Nephron progenitor cell (in vitro differentiated cells): ENCODE results near the gene TNS4.
A peak's percentile ranks its signal among the peaks of the same experiment; 100 is the strongest.

Experiments used
- DNase-seq: peaks from one replicate; pipeline ENCODE4 v3.0.0; 2021
- H3K27ac Mint-ChIP-seq: 2 replicates; pipeline ENCODE4 v1.8.0; 2021; ENCODE audit warnings: mild to moderate bottlenecking, moderate library complexity, mixed read lengths
- H3K27me3 Mint-ChIP-seq: 2 replicates; pipeline ENCODE4 v1.8.0; 2021; ENCODE audit warnings: mild to moderate bottlenecking, low read depth, mixed read lengths; ENCODE audit not compliant: poor library complexity
- H3K36me3 Mint-ChIP-seq: 2 replicates; pipeline ENCODE4 v1.8.0; 2021; ENCODE audit warnings: low read depth, mixed read lengths
- H3K4me1 Mint-ChIP-seq: 2 replicates; pipeline ENCODE4 v1.8.0; 2021; ENCODE audit warnings: mixed read lengths
- H3K4me3 Mint-ChIP-seq: 2 replicates; pipeline ENCODE4 v1.8.0; 2021; ENCODE audit warnings: mild to moderate bottlenecking, moderate library complexity, mixed read lengths
- H3K9me3 Mint-ChIP-seq: 2 replicates; pipeline ENCODE4 v1.8.0; 2021; ENCODE audit warnings: mild to moderate bottlenecking, moderate library complexity, mixed read lengths
- TF ChIP-seq, protein P1 (sequence below): fragments of 200-600 bp; sonication (generic); IDR thresholded peaks from 2 replicates; pipeline ENCODE4 v1.5.0; 2021; ENCODE audit warnings: antibody characterized with exemption

The TNS4 gene, protein sequence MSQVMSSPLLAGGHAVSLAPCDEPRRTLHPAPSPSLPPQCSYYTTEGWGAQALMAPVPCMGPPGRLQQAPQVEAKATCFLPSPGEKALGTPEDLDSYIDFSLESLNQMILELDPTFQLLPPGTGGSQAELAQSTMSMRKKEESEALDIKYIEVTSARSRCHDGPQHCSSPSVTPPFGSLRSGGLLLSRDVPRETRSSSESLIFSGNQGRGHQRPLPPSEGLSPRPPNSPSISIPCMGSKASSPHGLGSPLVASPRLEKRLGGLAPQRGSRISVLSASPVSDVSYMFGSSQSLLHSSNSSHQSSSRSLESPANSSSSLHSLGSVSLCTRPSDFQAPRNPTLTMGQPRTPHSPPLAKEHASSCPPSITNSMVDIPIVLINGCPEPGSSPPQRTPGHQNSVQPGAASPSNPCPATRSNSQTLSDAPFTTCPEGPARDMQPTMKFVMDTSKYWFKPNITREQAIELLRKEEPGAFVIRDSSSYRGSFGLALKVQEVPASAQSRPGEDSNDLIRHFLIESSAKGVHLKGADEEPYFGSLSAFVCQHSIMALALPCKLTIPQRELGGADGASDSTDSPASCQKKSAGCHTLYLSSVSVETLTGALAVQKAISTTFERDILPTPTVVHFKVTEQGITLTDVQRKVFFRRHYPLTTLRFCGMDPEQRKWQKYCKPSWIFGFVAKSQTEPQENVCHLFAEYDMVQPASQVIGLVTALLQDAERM

DNA sequence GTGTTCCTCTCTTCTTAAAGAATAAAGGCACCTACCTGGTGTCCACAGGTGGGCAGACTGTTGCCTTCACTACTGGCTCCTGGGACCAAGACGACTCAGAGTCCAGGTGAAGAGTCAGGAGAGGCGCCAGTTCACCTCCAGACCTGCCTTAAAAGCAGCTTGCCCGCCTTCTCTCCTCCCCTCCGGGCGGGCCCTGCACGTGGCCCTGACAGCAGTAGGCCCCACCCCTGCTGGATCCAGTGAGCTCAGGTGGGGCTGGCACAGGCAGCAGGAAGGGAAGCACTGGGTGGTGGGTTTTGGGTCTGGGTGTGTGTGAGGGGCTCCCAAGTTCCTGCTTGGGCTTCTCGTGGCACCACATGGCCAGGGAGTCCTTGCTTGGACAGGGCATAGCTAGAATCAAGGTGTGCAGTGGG is at the start of gene TNS4:
Gene TNS4, minus strand, starts transcription at position 125 of the 413 bp plus-strand sequence. CDS start 5,198 bp downstream, outside the sequence.
- H3K4me1 Mint-ChIP-seq = peaks cover 48% of the 10 kb centered on the region
- no peaks in the 10 kb centered on the region for H3K36me3 Mint-ChIP-seq
- TF ChIP-seq, protein P1, sequence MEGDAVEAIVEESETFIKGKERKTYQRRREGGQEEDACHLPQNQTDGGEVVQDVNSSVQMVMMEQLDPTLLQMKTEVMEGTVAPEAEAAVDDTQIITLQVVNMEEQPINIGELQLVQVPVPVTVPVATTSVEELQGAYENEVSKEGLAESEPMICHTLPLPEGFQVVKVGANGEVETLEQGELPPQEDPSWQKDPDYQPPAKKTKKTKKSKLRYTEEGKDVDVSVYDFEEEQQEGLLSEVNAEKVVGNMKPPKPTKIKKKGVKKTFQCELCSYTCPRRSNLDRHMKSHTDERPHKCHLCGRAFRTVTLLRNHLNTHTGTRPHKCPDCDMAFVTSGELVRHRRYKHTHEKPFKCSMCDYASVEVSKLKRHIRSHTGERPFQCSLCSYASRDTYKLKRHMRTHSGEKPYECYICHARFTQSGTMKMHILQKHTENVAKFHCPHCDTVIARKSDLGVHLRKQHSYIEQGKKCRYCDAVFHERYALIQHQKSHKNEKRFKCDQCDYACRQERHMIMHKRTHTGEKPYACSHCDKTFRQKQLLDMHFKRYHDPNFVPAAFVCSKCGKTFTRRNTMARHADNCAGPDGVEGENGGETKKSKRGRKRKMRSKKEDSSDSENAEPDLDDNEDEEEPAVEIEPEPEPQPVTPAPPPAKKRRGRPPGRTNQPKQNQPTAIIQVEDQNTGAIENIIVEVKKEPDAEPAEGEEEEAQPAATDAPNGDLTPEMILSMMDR = no peak
- peak within 1 kb of the TSS; percentile 15 for H3K27ac Mint-ChIP-seq
- H3K27me3 Mint-ChIP-seq = peaks cover 10% of the 10 kb centered on the region
- H3K9me3 Mint-ChIP-seq = no peaks in the 10 kb centered on the region
- H3K4me3 Mint-ChIP-seq = peak within 1 kb of the TSS; percentile 47
- no peak for DNase-seq

DNA sequence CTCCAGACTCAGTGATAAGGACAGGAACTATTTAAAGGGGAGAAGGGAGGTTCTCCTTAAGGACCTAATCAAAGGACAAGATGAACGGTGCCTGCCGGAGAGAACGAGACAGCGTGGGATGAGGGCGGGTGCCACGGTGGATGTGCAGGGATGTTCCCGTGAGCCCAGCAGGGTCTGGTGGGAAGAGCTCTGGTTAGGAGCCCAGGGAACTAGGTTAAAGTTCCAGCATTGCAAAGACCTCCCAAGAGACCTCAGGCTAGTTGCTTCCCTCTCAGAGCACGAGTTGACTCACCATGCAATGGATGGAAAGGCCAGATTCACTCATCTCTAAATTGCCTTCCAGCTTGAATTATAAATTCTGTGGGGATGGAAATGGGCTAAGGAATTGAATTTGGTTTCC is 49.2 kb upstream of the TNS4 start:
- no peak overlapping the region for H3K4me3 Mint-ChIP-seq

DNA sequence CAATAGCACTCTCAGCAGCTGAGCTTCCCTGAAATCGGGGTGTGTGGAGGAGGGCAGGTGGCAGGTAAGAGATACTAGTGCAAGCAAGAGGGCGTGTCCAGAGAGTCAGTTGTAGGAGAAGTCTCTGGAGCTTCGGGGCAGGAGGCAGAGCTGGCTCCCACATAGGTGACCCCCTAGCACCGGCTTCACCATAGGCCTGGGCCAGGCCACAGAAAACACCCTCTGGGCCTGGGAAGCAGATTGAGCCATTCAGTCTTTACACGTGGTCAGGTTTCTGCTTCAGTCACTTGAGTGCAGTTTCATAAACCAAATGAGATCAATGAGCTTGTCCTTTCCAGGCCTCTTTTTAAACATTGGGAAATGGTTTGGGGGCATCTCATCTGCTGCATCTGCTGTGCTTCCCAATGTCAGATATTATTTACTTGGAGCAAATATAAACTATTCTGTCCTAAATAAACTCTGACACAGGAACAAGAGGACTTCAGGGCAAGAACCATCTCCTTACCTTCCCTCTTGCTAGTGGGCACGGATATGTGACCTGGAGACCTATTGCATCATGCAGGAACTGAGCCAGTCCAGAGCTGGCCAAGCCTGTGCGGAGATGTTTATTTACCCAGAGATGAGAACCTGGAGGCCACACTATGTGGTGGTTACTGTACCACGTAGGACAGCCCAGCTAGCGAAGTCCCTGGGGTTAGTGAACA is 47.7 kb upstream of the TNS4 start:
- no peak overlapping the region for H3K4me3 Mint-ChIP-seq
- peak overlapping the region; percentile 37 for H3K27ac Mint-ChIP-seq
- H3K4me1 Mint-ChIP-seq = peaks cover 81% of the 10 kb centered on the region
- peaks cover 22% of the 10 kb centered on the region for H3K27me3 Mint-ChIP-seq
- no peaks in the 10 kb centered on the region for H3K9me3 Mint-ChIP-seq
- no peaks in the 10 kb centered on the region for H3K36me3 Mint-ChIP-seq
- TF ChIP-seq, protein P1 = no peak
- no peak for DNase-seq

More for the DNA sequence above, 49.2 kb upstream of the TNS4 start:
- no peak overlapping the region for H3K27ac Mint-ChIP-seq
- peaks cover 79% of the 10 kb centered on the region for H3K4me1 Mint-ChIP-seq
- TF ChIP-seq, protein P1 = no peak
- peaks cover 20% of the 10 kb centered on the region for H3K27me3 Mint-ChIP-seq
- DNase-seq = no peak
- no peaks in the 10 kb centered on the region for H3K9me3 Mint-ChIP-seq
- H3K36me3 Mint-ChIP-seq = no peaks in the 10 kb centered on the region

DNA sequence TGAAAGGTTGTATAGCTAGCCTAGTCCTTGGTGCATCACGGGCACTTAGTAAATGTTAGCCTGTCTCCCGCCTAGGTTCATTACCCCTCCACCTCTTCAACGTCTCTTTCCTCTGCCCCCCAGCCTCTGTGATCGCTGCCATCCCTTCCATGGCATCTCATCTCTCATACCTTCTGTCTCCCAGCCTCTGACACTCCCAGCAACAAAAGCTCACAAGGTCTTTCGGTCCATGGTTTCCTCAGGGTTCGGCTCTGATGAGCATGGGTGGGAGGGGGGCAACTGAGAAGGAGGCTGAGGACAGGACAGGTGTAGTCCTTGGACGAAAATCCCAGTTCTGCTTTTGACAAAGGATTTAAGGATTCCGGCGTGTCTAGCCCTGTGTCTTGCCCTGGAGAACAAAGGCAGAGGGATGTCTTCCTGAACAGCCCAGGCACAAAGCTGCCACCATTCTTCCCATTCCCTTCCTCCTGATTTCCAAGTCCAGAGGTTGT is 47.1 kb upstream of the TNS4 start:
- no peak overlapping the region for H3K4me3 Mint-ChIP-seq
- TF ChIP-seq, protein P1 = no peak
- H3K36me3 Mint-ChIP-seq = no peaks in the 10 kb centered on the region
- no peak for DNase-seq
- peaks cover 22% of the 10 kb centered on the region for H3K27me3 Mint-ChIP-seq
- no peaks in the 10 kb centered on the region for H3K9me3 Mint-ChIP-seq
- H3K27ac Mint-ChIP-seq = no peak overlapping the region
- H3K4me1 Mint-ChIP-seq = peaks cover 81% of the 10 kb centered on the region

DNA sequence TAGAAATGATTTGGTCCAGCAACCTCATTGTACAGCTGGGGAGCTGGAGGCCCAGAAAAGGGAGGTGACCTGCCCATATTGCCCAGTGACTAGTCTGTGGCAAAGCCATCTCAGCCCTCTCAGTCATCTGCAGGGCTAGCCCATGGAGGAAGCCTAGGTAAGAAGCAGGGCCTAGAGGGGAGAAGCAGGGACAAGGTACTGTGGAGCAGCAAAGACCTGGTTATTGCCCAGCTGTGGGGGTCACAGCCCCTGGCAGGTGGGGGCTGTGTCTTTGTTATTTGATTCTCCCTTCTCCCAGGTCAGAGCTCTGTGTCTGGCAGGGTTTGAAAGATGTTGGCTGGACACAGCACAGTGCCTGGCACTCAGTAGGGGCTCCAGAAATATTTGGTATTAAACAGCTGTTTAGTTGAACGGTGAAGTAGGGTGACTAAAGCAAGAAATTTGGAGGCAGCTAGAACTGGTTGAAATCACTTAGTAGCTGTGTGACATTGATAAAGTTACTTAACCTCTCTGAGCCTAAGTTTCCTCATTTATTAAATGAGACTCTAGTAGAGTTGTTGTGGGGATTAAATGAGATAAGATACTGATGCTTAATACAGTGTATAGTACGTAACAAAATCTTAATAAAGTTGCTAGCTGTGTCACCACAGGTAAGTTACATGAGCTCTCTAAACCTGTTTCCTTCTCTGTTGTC is 46.5 kb upstream of the TNS4 start:
- TF ChIP-seq, protein P1 = no peak
- H3K9me3 Mint-ChIP-seq = no peaks in the 10 kb centered on the region
- peaks cover 82% of the 10 kb centered on the region for H3K4me1 Mint-ChIP-seq
- no peaks in the 10 kb centered on the region for H3K36me3 Mint-ChIP-seq
- no peak overlapping the region for H3K4me3 Mint-ChIP-seq
- H3K27me3 Mint-ChIP-seq = peaks cover 21% of the 10 kb centered on the region
- DNase-seq = no peak
- H3K27ac Mint-ChIP-seq = no peak overlapping the region
